Epithelial cell of proximal tubule (primary cell): Measurements from ENCODE around the gene MRM3. TPM values are rescaled to one million over a fixed set of nuclear protein-coding genes. Genes with fewer than 3 reads are reported as not detected.

Experiments
- DNase-seq: peaks from one replicate; pipeline ENCODE4 v3.0.0-alpha.2; 2011; ENCODE audit warnings: low read depth
- H3K4me3 ChIP-seq: 2 replicates; pipeline ENCODE4 v1.5.1; 2011; ENCODE audit warnings: low read depth, mild to moderate bottlenecking, low read length
- total RNA-seq: library from RNA; depleted of rRNA; stranded (reverse); fragments of >200 nt; gene quantifications from 2 replicates; pipeline ENCODE4 v1.2.3, GENCODE V29; 2015
- TF ChIP-seq, protein P1 (sequence below): conservative IDR thresholded peaks from 2 replicates; pipeline ENCODE4 v1.5.1; 2012; ENCODE audit warnings: low read depth, mild to moderate bottlenecking, low read length

The MRM3 gene
- total RNA-seq, 1 donor from 2014 or later: 18.5 TPM

DNA sequence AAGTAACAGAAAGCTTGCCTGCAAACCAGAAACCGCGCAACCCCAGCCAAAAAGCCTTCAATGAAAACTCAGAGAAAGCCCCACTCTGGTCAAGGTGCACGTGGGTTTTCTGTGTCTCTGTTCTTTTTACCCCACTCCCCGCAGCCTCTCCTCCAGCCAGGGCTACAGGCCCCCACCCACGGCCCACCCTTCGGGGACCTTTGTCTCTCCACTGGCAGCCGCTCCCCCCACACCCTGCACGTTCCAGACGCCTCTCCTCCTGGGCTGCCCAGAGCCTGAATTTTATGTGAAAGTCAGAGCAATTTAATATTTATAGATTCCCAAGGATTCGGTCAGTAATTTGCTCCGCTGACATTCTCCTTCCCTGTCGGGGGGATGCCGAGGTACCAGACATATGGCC, 24.2 kb downstream of the MRM3 start:
- TF ChIP-seq, protein P1, sequence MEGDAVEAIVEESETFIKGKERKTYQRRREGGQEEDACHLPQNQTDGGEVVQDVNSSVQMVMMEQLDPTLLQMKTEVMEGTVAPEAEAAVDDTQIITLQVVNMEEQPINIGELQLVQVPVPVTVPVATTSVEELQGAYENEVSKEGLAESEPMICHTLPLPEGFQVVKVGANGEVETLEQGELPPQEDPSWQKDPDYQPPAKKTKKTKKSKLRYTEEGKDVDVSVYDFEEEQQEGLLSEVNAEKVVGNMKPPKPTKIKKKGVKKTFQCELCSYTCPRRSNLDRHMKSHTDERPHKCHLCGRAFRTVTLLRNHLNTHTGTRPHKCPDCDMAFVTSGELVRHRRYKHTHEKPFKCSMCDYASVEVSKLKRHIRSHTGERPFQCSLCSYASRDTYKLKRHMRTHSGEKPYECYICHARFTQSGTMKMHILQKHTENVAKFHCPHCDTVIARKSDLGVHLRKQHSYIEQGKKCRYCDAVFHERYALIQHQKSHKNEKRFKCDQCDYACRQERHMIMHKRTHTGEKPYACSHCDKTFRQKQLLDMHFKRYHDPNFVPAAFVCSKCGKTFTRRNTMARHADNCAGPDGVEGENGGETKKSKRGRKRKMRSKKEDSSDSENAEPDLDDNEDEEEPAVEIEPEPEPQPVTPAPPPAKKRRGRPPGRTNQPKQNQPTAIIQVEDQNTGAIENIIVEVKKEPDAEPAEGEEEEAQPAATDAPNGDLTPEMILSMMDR: no peak
- DNase-seq: no peak
- H3K4me3 ChIP-seq: no peak overlapping the region

DNA sequence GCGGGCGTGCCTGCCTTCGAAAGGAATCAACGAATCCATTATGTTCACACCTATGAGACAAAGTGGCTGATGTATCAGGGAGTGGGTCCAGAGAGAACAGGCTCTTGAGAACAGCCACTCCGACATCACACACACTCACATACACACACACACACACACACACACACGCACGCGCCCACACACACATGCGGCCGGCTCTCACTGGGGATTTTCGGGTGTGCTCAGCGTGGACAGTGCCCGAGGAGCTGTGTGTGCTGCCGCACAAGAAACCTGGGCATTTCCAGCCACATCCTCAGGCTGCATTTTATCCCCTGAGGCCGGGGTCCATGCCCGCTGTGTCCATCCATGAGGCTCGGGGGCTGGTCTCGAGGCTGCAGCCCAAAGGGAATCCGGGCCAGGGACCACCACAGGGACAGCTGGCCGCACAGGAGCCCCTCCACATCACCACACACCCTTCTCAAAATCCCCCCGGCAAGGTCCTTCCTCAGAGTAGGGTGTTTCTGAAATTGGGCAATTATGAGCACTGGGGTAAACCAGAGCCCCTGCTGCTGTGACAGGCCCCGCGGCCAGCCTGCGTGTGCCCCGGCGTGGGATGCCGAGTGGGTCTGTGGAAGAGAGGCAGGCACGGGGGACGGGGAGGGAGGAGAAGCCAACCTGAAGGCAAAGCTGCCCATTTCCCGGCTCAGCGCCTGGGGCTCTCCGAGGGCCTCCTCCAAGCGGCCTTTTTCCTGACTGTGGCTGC, 24.8 kb downstream of the MRM3 start:
- H3K4me3 ChIP-seq: no peak overlapping the region
- no peak for DNase-seq
- TF ChIP-seq, protein P1: no peak

DNA sequence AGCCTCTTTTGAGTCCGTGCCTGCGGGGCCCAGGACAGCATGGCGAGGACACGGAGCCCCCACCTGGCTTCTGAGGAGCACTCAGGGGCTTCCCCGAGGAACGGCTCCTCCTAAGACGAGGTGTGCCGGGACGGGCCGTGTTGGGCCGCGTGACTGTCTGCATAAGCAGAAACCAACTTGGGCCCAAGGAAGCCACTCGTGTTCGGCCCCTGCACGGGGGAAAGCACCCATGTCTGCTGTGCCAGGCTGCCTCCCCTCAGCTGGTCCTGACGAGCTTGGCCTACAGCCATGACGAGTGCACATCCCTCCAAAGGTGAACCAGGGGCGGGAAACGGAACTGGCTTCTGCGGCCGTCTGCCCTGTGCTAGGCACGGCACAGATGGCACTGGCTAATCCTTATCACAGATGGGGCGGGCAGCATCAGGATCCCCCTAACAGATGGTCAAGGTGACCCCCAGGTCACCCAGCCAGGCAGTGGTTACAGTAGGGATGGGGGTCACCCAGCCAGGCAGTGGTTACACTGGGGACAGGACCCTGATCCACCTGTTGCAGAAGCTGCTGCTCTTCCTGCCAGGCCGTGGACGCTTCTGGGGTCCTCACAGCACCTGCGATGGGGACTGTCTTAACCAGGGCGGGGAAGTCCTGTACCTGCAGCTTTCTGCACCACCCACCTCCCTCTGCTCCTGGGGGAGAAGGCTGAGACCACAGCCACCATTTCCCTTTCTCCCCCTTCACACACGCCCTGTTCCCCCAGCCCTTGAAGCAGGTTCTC, 25.6 kb downstream of the MRM3 start:
- TF ChIP-seq, protein P1: no peak
- DNase-seq: no peak
- H3K4me3 ChIP-seq: no peak overlapping the region

DNA sequence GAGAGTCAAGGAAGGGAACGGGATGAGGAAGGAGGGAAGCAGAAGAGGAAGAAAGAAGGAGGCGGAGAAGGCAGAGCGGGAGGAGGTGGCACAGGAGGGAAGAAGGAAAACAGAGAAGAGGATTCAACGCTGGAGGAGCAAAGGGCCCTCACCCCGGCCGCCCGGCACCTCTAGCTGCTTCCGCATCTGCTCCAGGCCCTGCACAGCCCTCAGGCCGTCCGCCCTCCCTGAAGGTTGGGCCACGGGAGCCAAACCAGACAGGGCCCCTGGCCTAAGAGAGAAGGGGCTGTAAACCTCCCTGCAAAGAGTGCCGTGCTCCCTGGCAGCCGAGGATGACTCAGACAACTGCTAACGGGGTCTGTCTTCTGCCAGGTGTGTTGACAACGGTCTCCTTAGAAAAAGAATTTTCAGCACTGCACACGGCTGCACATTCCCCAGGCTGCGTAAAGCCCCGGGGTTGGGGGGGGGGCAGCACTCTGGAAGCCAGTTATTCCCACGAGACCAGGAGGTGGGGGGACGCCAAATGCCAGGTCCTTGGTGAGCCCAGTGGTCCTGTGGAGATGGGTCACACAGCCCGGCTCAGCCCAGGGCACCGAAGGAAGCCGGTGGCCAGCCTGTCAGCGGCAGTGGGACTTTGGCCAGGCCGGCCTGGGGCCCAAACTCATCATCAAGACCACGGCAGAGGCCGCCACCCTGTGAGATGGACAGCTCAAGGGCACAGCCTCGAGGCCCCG, 29.1 kb downstream of the MRM3 start:
- TF ChIP-seq, protein P1: no peak
- DNase-seq: no peak
- H3K4me3 ChIP-seq: no peak overlapping the region

DNA sequence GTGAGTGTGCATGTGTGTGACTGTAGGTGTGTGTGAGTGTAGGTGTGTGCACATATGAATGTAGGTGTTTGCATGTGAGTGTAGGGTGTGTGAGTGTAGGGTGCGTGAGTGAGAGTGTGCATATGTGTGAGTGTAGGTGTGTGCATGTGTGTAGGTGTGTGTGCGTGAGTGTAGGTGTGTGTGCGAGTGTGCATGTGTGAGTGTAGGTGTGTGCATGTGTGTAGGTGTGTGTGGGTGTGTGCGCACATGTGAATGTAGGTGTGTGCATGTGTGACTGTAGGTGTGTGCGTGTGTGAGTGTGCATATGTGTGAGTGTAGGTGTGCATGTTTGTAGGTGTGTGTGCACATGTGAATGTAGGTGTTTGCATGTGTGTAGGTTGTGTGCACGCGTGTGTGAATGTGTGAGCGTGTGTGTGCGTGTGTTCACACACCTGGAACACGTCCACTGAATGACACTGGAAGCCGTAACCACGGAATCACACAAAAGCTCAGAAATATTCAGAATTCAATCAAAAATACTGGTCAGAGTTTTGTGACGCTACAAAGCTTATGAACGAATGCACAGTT, 30.6 kb downstream of the MRM3 start:
- H3K4me3 ChIP-seq: no peak overlapping the region
- no peak for DNase-seq
- TF ChIP-seq, protein P1: no peak

DNA sequence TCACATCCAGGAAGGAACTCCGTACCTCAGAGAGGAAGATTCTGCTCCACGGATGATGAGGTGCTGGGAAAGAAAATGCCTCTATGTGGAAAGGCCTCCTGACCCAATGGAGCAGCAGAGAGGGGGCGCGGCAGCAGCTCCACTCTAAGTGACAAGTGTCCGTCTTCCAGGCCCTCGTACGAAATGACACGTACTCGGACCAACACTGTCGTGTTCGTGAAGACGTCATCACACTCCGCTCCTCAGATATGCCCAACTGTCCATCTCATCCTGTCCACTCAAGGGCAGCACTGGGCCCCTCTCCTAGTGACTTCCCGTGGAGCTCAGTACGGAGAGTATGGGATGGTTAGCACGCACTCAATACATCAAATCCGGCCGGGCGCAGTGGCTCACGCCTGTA, 32.2 kb downstream of the MRM3 start:
- TF ChIP-seq, protein P1: no peak
- H3K4me3 ChIP-seq: no peak overlapping the region
- DNase-seq: no peak
